ENCODE data around the gene SGCD.
"Not testable (repeated sequence)": the region's sequence is repeated elsewhere in the genome, so short reads cannot be mapped to it uniquely, and the experiment has no call there.

Gene SGCD

GRCh38 chr5:156647034-156647451, 320.1 kb downstream of the SGCD start:
- TF ChIP-seq, protein P1, sequence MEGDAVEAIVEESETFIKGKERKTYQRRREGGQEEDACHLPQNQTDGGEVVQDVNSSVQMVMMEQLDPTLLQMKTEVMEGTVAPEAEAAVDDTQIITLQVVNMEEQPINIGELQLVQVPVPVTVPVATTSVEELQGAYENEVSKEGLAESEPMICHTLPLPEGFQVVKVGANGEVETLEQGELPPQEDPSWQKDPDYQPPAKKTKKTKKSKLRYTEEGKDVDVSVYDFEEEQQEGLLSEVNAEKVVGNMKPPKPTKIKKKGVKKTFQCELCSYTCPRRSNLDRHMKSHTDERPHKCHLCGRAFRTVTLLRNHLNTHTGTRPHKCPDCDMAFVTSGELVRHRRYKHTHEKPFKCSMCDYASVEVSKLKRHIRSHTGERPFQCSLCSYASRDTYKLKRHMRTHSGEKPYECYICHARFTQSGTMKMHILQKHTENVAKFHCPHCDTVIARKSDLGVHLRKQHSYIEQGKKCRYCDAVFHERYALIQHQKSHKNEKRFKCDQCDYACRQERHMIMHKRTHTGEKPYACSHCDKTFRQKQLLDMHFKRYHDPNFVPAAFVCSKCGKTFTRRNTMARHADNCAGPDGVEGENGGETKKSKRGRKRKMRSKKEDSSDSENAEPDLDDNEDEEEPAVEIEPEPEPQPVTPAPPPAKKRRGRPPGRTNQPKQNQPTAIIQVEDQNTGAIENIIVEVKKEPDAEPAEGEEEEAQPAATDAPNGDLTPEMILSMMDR (IDR thresholded peaks at IDR 0.05), result no peak
- Histone ChIP-seq H3K27ac (peak overlapping the region; percentile 70 to 87), H3K4me3 (no peak overlapping the region)
- DNase-seq (ENCODE audit: low spot score), result no peak

- Histone ChIP-seq H3K4me3 (no peak overlapping the region), H3K27ac (no peak overlapping the region)
- DNase-seq (ENCODE audit: low spot score), result no peak
- TF ChIP-seq, protein P1 (IDR thresholded peaks at IDR 0.05), result no peak
Observed at GRCh38 chr5:156654444-156654843, 327.5 kb downstream of the SGCD start.

- TF ChIP-seq, protein P1 (IDR thresholded peaks at IDR 0.05), result no peak
- no peak overlapping the region for H3K4me3 ChIP-seq
- no peak overlapping the region for H3K27ac ChIP-seq
- no peak for DNase-seq (ENCODE audit: low spot score)
Observed at GRCh38 chr5:156655732-156656131, 328.8 kb downstream of the SGCD start.

- not testable (repeated sequence) for H3K4me3 ChIP-seq; DNase-seq (ENCODE audit: low spot score)
Observed at GRCh38 chr5:156664832-156665231, 337.9 kb downstream of the SGCD start.

GRCh38 chr5:156666686-156667085, 339.7 kb downstream of the SGCD start:
- not testable (repeated sequence) for H3K4me3 ChIP-seq; H3K27ac ChIP-seq; DNase-seq (ENCODE audit: low spot score)

More at GRCh38 chr5:156664832-156665231, 337.9 kb downstream of the SGCD start:
- H3K27ac ChIP-seq, result not testable (repeated sequence)

DNA sequence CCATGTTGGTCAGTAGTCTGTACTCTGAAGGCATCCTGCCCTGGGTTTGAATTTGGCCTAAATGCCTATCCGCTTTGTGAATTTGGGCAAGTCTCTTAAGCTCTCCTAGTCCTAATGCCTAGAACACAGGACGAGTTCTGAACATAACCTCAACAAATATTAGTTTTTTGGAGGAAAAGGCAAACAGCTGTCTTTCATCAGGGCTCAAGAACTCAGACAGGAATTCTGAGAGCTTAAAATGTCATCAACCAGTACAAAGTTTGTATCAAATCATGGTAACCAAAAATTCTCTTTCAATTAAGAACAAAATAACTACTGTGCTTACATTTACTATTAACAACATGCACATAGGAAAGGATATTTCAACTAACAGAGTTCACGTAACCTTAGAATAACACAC, 340.7 kb downstream of the SGCD start:
- no peak for DNase-seq (ENCODE audit: low spot score)
- no peak overlapping the region for H3K27ac ChIP-seq

DNA sequence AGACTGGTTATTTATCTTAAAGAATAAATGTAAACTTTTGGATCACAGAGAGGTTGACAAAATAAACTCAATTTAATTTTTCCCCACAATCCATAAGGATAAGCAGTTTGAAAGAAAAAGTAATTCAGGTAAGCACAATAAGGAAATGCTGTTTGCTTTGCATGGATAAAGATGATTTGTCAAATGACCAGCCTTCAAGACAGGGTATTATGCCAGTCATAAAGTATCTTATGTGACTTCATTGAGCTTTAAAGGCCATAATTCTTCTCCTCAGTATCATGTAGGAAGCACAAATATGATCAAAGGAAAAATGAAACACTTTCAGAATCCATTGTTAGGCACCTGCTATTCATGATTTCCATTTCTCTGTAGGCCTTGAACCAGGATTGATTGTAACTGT, 342.5 kb downstream of the SGCD start:
- TF ChIP-seq, protein P1 (IDR thresholded peaks at IDR 0.05), result no peak
- no peak overlapping the region for H3K27ac ChIP-seq
- no peak for DNase-seq (ENCODE audit: low spot score)
- no peak overlapping the region for H3K4me3 ChIP-seq

More for the DNA sequence above, 340.7 kb downstream of the SGCD start:
- H3K4me3 ChIP-seq, result no peak overlapping the region
- TF ChIP-seq, protein P1 (IDR thresholded peaks at IDR 0.05), result no peak

DNA sequence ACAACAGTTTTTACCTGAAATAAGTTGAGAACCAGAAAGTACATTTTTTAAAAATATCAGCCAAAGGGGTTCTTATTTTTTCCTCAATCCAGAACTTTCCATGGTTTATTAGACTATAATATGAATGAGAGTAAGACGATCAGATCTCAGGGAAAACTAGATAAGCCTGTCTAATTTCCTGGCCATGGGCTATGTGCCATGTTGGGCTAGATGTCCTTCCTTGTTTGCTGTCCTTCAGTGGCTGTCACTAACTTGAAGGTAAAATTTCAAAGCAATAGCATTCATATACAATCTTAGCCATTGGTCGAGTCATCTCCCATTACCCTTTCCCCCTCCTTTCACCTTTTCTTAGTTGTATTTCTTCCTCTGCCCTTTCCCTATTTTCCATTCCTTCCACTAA, 343.7 kb downstream of the SGCD start:
- no peak overlapping the region for H3K27ac ChIP-seq
- TF ChIP-seq, protein P1 (IDR thresholded peaks at IDR 0.05), result no peak
- no peak for DNase-seq (ENCODE audit: low spot score)

More for the DNA sequence above, 343.7 kb downstream of the SGCD start:
- H3K4me3 ChIP-seq, result no peak overlapping the region
